ENCODE measurements around the gene DAPK2.
"Not testable (repeated sequence)": the region's sequence is repeated elsewhere in the genome, so short reads cannot be mapped to it uniquely, and the experiment has no call there.

Gene DAPK2

DNA sequence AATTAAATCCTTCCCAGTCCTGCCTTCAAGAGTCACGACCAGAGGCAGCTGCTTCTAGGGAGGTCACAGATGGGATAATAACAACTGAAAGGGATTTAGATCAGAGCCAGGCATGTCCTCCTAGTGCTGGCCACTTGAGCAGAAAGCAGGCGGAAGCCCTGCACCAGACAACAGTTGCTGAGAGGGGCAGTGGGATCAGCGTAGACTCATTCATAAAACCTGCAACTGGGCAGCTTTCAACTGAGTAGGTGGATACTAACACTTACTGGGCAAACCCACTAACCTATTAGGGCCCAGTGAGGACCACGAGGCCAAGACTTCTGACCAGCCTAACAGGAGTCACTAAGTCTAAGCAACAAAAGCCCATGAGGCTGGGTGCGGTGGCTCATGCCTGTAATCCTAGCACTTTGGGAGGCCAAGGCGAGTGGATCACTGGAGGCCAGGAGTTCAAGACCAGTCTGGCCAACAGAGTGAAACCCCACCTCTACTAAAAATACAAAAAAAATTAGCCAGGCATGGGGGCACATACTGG lies 67.0 kb downstream of the DAPK2 start:
- in situ Hi-C loops (cut with MboI; ENCODE audit: low sequenced_read_pairs): no loop called here

DNA sequence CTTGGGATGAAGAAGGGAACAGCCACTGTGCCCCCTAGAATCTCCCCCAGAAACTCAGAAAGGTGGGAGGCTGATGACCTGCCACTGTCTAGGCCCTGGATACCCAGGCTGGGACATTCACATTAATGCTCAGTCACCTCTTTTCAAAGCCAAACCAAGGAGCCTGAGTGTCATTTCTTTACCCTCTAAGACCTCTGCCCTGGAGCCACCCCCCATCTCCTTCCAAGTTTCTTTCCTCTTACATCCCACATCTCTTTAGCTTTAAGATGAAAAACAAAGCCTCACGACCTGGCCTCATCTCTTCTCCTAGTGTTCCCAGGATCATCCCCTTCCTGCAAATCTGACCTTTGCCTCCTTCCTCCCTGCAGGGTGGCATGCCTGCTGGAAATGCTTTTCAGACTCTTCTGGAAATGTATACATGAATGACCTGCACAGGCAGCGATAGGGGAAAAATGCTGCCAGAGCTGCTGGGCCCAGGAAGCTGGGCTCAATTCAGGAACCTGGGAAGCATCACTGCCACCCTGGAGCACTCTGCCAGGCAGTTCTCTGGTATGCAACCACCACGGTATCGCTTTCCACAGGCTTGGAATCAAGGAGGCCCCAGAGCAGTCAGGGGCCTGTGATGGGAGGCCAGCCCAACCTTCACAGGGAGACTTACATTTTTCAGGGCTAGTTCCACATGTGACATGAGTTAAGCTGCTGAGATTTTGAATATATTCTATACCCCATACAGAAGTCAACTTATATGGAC lies 67.6 kb downstream of the DAPK2 start:
- in situ Hi-C loops (cut with MboI; ENCODE audit: low sequenced_read_pairs): no loop called here

- in situ Hi-C loops (cut with MboI; ENCODE audit: low sequenced_read_pairs): no loop called here
Measured at GRCh38 chr15:63977119-63977518, 69.2 kb downstream of the DAPK2 start.

GRCh38 chr15:63974021-63974420 lies 72.3 kb downstream of the DAPK2 start:
- in situ Hi-C loops (cut with MboI; ENCODE audit: low sequenced_read_pairs): no loop called here

DNA sequence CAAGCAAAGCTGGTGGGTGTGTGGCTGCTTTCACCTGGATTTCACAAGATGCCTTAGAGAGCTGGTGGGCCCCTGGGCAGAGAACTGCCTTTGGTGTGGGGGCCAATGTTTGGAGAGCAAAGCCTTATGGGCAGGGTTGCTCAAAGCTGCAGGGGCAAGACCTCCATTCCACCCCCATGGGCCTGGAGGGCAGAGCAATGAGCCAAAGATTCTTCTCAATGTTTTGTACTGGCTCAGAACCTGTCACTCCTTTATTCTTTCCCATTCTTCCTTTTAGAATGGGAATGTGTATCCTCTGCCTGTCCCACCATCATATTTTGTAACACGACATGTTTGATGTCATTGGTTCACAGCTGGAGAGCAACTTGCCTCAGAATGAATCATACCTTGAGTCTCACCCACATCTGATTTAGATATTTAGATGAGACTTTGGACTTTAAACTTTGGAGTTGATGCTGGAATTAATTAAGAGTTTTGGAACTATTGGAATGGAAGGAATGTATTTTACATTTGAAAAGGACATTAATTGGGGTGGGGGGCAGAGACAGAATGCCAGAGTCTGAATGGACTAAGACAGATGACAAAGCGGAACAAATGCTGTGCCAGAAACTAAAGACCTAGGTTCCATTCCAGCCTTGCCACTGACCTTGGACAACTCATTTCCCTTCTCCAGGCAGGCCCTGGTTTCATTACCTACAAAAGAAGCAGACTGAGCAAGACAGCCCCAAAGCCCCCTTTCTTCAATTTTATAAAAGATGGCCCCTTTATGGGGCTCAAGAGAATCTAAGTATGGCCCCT lies 72.9 kb downstream of the DAPK2 start:
- in situ Hi-C loops (cut with MboI; ENCODE audit: low sequenced_read_pairs): no loop called here

DNA sequence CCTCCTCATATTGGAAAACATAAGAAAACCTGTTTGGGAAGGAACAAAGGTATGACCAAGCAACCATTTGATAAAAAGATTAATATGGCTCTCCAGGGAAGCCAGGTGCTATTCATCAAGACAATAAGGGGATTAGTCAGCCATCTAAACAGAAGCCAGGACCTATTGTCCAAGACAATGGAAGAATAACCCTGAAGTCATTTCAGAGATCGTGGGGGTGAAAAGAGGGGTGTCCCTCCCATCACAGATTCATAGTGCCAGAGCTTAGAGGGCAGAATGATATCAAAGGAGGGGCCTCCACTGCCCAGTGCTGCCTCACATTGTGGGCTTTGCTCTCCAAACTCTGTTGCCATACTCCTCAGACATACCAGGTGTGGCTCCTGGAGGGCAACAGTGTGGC lies 73.5 kb downstream of the DAPK2 start:
- in situ Hi-C loops (cut with MboI; ENCODE audit: low sequenced_read_pairs): no loop called here

- in situ Hi-C loops (cut with MboI; ENCODE audit: low sequenced_read_pairs): no loop called here
Measured at GRCh38 chr15:63971904-63972303, 74.4 kb downstream of the DAPK2 start.

DNA sequence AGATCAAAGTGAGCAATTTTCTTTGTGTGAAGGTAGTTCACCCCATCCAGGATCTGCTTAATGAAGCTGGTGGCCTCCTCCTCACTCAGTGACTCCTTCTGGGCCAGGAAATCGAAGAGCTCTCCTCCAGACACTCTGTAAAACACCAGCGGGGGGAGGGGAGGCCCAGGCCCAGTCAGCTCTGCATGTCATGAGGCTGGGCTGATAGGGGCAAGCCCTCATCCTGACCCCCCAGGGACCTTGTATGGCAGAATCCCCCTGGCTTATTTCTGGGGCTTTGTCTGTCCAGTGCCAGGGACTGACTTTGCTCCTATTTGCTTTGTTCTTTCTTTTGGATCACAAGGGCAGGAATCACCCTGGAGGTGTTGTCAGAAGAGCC lies 74.9 kb downstream of the DAPK2 start:
- in situ Hi-C loops (cut with MboI; ENCODE audit: low sequenced_read_pairs): no loop called here

GRCh38 chr15:63970621-63971426 lies 75.5 kb downstream of the DAPK2 start:
- in situ Hi-C loops (cut with MboI; ENCODE audit: low sequenced_read_pairs): no loop called here

DNA sequence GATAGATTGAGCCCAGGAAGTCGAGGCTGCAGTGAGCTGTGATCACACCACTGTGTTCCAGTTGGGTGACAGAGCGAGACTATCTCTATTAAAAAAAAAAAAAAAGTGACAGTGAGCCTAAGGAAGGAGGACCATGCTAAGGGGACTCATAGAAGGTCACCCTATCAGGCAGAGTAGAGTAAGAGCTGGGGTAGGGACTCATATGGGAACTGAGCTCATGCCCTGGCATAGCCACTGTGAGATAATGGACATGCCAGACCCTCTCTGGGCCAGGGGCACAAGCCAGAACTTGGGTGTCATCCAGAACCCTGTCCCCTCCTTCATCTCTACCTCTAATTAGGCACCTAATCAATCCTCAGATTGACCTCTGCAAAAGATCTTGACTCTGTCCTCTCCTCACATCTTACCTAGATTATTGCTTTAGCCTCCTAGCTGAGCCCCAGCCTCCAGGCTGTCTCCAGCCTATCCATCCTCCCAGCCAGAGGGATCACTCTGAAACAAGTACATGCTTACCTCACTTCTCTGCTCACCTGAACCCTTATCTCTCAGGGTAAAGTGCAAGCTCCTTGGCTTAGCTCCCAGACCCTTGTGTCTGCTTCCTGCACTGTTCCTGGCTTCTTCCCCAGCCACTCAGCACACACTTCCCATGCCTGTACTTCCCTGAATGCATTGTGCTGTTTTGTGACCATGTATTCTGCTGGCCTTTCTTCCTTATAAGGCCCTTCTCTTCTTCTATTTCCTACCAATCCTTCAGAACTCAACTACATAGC lies 76.4 kb downstream of the DAPK2 start:
- in situ Hi-C loops (cut with MboI; ENCODE audit: low sequenced_read_pairs): no loop called here

DNA sequence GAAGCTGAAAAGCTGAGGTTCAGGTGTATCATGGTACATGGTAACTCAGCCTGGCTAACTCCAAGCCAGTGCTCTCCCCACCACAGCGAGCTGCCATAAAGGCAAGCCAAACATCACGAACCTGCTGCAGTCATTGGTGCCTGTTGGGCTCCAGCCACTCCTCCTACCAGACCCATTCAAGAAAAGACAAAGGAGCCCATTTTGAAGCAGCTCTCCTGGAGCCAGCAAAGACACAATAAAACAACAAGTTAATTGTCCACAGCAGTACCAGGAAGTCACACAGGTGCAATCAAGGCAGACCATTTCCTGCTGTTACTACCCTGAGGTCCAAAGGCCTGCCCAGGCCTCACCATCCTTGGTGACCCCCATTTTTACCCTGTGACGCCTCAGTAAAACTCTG lies 77.6 kb downstream of the DAPK2 start:
- in situ Hi-C loops (cut with MboI; ENCODE audit: low sequenced_read_pairs): no loop called here

DNA sequence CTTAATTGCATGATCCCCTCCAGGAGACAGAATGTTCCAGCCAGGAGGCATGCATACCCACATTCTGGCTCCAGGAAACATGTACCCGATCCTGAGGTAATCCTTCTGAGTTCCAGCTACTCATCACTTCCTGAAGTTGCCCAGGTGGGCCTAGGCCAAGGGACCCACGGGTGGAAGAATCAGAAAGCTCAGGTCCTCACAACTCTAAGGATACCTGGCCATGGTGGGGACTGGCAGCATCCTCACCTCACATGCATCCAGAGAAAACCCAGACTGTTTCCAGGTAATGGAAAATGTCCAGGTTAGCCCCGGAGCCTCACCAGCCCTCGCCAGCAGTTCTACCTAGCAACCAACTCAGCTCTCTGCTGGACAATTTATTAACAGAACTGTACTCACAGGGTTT lies 78.2 kb downstream of the DAPK2 start:
- in situ Hi-C loops (cut with MboI; ENCODE audit: low sequenced_read_pairs): no loop called here

DNA sequence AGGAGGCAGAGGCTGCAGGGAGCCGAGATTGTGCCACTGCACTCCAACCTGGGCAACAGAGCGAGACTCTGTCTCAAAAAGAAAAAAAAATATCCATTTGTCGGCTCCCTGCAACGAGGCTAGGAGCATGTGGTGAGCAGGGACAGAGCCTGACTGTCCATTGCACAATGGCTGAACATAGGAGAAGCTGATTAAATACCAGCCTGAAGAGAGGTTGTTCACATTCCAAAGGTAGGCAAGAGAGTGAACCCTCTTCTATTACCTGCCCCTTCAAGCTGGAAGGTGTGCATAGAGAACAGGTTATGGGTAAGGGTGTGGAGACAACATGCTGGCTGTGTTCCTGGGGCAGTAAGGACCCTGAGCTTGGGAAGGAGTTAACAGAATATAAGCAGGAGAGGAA lies 78.7 kb downstream of the DAPK2 start:
- in situ Hi-C loops (cut with MboI; ENCODE audit: low sequenced_read_pairs): no loop called here

- in situ Hi-C loops (cut with MboI; ENCODE audit: low sequenced_read_pairs): not testable (repeated sequence)
Measured at GRCh38 chr15:63962947-63963721, 83.2 kb downstream of the DAPK2 start.

- in situ Hi-C loops (cut with MboI; ENCODE audit: low sequenced_read_pairs): no loop called here
Measured at GRCh38 chr15:63953524-63953923, 92.8 kb downstream of the DAPK2 start.

DNA sequence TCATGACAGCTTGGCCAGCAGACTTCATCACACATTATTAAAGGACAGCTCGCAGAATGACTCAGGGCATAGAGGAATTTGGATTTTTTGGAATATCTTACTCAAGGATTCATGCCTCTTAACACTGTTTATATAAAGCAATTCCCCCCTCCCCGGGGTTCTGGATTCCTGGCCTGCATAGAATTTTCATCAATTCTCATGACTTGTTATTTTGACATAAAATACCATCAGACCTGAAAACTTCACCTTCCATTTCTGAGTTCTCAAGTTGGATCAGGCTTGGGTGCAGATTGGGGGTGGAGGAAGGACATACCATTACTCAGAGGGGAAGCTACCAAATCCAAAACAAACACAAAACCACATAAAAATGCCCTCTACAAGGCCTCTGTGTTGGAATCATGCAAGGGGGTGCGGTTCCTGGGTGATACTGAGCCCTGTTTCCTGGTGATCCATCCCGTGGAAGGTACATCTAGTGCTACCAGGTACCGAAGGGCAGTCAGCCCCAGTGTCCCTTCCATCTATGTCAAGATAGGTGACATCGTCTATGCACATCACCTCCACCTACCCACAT lies 95.3 kb downstream of the DAPK2 start:
- in situ Hi-C loops (cut with MboI; ENCODE audit: low sequenced_read_pairs): no loop called here

- in situ Hi-C loops (cut with MboI; ENCODE audit: low sequenced_read_pairs): no loop called here
Measured at GRCh38 chr15:63948971-63949370, 97.3 kb downstream of the DAPK2 start.

- in situ Hi-C loops (cut with MboI; ENCODE audit: low sequenced_read_pairs): no loop called here
Measured at GRCh38 chr15:63948436-63948835, 97.8 kb downstream of the DAPK2 start.

DNA sequence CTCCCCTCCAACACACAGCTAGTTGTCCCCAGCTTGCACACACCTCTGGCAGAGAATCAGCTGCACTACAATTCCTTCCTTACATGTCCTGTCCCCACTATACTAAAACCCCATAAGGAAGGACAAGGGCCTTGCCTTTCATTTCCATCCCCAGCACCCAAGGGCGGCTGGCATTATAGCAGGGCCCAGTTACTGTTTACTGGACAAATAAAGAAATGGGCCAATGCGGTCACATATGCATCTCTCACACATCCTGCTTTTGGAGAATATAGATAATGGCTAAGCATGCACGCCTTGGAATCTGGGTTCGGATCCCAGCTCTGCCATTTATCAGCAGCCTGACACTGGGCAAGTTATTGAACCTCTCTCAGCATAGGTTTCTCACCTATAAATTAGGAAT lies 99.1 kb downstream of the DAPK2 start:
- in situ Hi-C loops (cut with MboI; ENCODE audit: low sequenced_read_pairs): no loop called here

All from HL-60/S4 (cell line).